Activated CD4-positive, alpha-beta T cell treated with anti-CD3 and anti-CD28 coated beads for 4 hours (primary cell): Measurements from ENCODE around the gene ZNF189.
"Not testable (repeated sequence)": the region's sequence is repeated elsewhere in the genome, so short reads cannot be mapped to it uniquely, and the experiment has no call there.

Experiments
- DNase-seq, 2 donors: peaks; one replicate each; pipeline ENCODE4 v3.0.0-alpha.2; 2020

ZNF189 gene

GRCh38 chr9:101381118-101381517 is 17.5 kb upstream of the ZNF189 start:
- no peak for DNase-seq

DNA sequence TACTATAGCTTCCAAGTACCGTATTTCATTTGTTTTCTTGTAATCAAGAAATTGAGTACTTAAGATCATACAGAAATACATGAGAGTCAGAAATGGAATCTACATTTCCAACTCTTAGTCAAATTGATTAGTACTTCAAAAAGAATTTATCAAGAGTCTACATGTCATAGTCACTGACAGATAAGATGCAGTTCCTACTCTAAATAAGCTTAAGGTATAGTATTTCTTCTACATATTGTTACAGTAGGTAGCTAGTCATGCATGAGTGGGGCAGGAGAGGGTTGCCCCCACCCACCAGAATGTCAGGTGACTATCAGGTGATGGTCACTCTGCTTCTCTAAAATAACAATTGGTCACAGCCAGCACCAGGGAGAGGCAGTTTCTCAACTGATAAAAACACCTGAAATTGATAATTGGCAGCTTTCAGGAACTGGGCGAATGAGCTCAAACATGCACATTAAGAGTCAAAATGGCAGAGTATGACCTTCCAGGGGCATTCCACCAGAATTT is 16.8 kb upstream of the ZNF189 start:
- no peak for DNase-seq

- no peak for DNase-seq
Measured at GRCh38 chr9:101383361-101383760, 15.3 kb upstream of the ZNF189 start.

- not testable (repeated sequence) for DNase-seq
Measured at GRCh38 chr9:101384873-101385536, 13.6 kb upstream of the ZNF189 start, which contains the start of gene BAAT. TSS of gene BAAT (minus strand) at chr9:101385006. CDS start at chr9:101371404, 13,602 bp downstream.

- peak in 1 of 2 donors; percentile 9 for DNase-seq
Measured at GRCh38 chr9:101387871-101388506, 10.7 kb upstream of the ZNF189 start.

DNA sequence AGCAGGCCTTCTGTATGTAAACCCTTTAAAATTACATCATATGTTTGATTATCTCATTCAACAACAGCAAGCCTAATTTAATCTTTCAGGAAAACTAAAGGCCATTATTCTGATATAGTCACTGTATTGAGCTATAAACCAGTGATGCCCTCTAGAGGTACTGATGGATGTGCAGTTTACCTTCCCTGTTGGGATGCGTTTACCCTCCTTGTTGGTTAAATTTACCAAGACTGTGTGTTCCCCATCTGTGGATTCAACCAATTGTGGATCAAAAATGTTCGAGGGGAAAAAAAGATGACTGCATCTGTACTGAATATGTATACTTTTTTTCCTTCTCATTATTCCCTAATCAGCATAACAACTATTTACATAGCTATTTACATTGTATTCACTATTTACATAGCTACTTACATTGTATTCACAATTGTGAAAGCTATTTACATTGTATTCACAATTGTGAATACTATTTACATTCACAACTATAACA is 10.1 kb upstream of the ZNF189 start:
- no peak for DNase-seq

DNA sequence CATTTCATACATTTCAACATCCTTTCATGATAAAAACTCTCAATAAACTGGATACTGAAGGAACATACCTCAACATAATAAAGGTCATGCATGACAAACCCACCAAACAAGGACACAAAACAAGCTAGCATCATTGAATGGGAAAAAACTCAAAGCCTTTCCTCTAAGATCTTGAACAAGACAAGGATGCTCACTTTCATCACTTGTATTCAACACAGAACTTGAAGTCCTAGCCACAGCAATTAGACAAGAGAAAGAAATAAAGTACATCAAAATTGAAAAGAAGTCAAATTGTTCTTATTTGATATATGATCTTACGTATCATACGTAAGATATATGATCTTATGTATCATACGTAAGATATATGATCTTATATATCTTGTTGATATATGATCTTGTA is 5.5 kb upstream of the ZNF189 start:
- DNase-seq, result no peak

DNA sequence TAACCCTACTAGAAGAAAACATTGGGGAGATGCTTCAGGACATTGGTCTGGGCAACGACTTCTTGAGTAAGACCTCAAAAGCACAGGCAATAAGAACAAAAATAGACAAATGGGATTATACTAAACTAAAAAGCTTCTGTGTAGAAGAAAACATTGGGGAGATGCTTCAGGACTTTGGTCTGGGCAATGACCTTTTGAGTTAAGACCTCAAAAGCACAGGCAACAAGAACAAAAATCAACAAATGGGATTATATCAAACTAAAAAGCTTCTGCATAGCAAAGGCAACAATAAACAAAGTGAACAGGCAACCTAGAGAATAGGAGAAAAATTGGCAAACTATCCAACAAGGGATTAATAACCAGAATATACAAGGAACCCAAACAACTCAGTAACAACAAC is 4.0 kb upstream of the ZNF189 start:
- DNase-seq, result no peak

GRCh38 chr9:101397746-101398067 is 944 bp upstream of the ZNF189 start:
- no peak for DNase-seq

- DNase-seq, result no peak
Measured at GRCh38 chr9:101398930-101399642, 435 bp downstream of the ZNF189 start.

GRCh38 chr9:101399643-101399970 is 956 bp downstream of the ZNF189 start:
- no peak for DNase-seq

- DNase-seq, result no peak
Measured at GRCh38 chr9:101400120-101400519, 1.5 kb downstream of the ZNF189 start.

DNA sequence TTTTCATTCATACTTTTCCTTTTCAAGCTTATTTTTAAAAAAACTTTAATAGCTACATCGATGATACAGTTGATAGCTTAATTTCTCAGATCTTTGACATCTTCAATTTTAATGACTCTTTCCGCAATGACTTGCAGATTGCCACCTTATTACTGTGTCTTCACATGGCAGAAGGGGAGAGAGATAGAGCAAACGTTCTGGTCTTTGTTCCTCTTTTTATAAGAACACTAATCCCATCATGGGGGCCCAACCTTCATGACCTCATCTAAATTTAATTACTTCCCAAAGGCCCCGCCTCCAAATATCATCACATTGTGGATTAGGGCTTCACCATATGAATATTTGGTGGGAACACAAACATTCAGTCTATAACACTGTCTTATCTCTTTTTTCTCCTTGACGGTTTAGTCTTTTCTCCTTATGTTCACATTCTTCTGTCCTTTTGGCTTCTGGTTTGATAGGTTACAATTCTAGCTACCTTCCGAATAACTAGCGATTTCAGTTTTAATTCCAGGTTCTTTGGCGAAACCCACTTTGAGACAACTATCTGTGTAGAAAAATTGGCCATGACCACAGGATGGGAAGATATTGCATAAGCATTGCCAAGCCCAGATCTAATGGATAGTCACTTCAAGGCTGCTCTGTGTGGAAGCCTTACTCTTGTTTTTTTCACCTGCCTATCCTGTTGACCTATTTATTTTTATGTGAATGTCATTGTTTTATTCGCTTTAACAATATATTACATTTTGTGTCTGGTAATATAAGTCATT is 5.0 kb downstream of the ZNF189 start:
- DNase-seq, result no peak

GRCh38 chr9:101408374-101409078 is 9.9 kb downstream of the ZNF189 start:
- no peak for DNase-seq

DNA sequence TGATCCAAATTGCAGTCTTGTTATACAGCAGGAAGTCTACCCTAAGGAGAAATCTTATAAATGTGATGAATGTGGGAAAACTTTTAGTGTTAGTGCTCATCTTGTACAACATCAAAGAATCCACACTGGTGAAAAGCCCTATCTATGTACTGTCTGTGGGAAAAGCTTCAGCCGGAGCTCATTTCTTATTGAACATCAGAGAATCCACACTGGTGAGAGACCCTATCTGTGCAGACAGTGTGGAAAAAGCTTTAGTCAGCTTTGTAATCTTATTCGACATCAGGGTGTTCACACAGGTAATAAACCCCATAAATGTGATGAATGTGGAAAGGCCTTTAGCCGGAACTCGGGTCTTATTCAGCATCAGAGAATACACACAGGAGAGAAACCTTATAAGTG is 10.4 kb downstream of the ZNF189 start:
- DNase-seq, result no peak

GRCh38 chr9:101414839-101415238 is 16.2 kb downstream of the ZNF189 start:
- DNase-seq, result no peak

GRCh38 chr9:101415578-101415977 is 16.9 kb downstream of the ZNF189 start:
- DNase-seq, result no peak

DNA sequence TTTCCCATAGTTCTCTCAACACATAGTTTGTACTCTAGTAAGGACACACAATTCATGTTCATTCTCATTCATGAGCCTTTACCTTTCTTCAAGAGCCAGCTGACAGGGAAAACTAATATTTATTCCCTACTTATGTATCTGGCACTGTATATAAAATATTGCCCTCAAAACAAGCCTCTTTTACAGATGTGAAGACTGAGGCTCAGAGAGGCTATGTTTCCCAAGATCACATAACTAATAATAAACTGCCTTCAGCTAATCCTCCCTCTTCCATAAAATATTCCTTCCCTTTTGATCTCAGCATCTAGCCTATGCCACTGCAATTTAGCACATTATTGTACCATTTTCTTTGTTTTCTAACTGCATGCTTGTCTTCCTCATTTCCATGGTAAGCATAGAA is 18.7 kb downstream of the ZNF189 start:
- no peak for DNase-seq

DNA sequence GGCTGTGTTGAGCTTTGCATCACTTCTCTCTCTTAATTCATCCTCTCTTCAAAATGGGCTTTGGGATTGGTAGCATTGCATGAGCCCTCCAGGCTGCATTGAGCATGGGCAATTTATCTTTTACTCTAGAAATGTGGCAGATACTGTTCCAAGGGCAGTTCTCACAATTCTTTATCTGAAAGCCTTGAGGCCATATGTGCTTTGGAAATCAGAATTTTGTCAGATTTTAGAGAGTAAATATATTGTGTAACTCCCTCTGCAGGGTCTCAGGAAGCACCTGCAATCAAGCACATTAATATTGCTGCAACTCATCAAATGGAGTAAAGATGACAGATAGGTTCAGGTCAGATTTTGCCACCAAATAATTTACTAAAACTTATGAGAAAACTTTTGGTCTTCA is 19.3 kb downstream of the ZNF189 start:
- DNase-seq, result no peak

GRCh38 chr9:101418518-101419430 is 20.1 kb downstream of the ZNF189 start:
- no peak for DNase-seq

DNA sequence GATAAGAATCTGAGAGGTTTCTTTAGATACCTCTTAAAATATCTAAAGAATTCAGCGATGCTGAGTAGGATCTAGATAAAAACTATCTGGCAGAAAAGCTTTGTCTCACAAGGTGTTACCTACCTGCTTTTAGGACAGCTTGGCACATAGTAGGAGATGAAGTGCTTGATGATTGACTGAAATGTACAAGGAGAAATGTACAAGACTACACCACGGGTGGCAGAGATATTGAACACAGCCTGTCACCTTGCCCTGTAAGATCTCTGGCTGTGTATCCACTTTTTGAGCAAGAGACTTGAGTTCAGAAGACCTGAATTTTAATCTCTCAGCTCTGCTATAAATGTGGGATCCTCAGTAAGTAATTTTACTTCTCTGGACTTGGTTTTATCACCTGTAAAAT is 21.2 kb downstream of the ZNF189 start:
- no peak for DNase-seq
